Gastroesophageal sphincter (tissue), 4 donors: ENCODE results near the gene NUS1. TPM values are rescaled to one million over a fixed set of nuclear protein-coding genes. Genes with fewer than 3 reads are reported as not detected.
"Not testable (repeated sequence)": the region's sequence is repeated elsewhere in the genome, so short reads cannot be mapped to it uniquely, and the experiment has no call there.

ENCODE experiments used
- ATAC-seq: fragments of 150-250 bp; one replicate; pipeline ENCODE4 v1.9.1; 2016; ENCODE audit warnings: mild to moderate bottlenecking, moderate library complexity
- H3K27ac ChIP-seq, 4 donors: fragments of 200-600 bp; sonication (generic) in 3 of 4; 1 replicate in 3 of 4; 2 replicates in 1 of 4; pipeline ENCODE4 v1.5.1; 2016 to 2019
- H3K27me3 ChIP-seq: fragments of 200-600 bp; sonication (generic); one replicate; pipeline ENCODE4 v1.5.1; 2019
- H3K36me3 ChIP-seq, 2 donors: fragments of 200-600 bp; sonication (generic); one replicate each; pipeline ENCODE4 v1.5.1; 2019; ENCODE audit warnings: control low read depth in 1 of 2
- H3K4me1 ChIP-seq, 3 donors: fragments of 200-600 bp; sonication (generic); 1 replicate in 2 of 3; 2 replicates in 1 of 3; pipeline ENCODE4 v1.5.1; 2016 to 2019; ENCODE audit warnings: control low read depth in 2 of 3
- H3K4me3 ChIP-seq, 2 donors: fragments of 200-600 bp; sonication (generic); one replicate each; pipeline ENCODE4 v1.5.1; 2019; ENCODE audit warnings: mild to moderate bottlenecking in 1 of 2, moderate library complexity in 1 of 2
- H3K9me3 ChIP-seq, 3 donors: fragments of 200-600 bp; sonication (generic); one replicate each; pipeline ENCODE4 v1.5.1; 2017 to 2019; ENCODE audit warnings: control low read depth in 2 of 3
- CTCF ChIP-seq, 4 experiments: fragments of 200-600 bp in 2 of 4; fragments of 450-650 bp in 2 of 4; sonication (generic) in 1 of 4; IDR thresholded peaks; one replicate each; pipeline ENCODE4 v1.5.1; 2017 to 2019; ENCODE audit warnings: antibody characterized with exemption in 4 of 4, mild to moderate bottlenecking in 2 of 4, moderate library complexity in 2 of 4
- EP300 ChIP-seq: sonication (generic); formaldehyde crosslinking; IDR thresholded peaks from one replicate; pipeline ENCODE4 v1.6.1; 2017; ENCODE audit warnings: antibody characterized with exemption, mild to moderate bottlenecking
- POLR2A ChIP-seq, 2 donors: fragments of 450-650 bp; IDR thresholded peaks; one replicate each; pipeline ENCODE4 v1.6.1; 2017; ENCODE audit warnings: antibody characterized with exemption in 2 of 2, mild to moderate bottlenecking in 2 of 2, moderate library complexity in 1 of 2
- POLR2AphosphoS5 ChIP-seq: sonication (generic); formaldehyde crosslinking; IDR thresholded peaks from one replicate; pipeline ENCODE4 v1.6.1; 2017; ENCODE audit warnings: antibody characterized with exemption
- WGBS, 2 donors: methylation state at CpG; one replicate each; pipeline ENCODE4 v1.1.5; 2018; ENCODE audit warnings: low coverage in 1 of 2; 5-methylcytosine and 5-hydroxymethylcytosine counted together
- total RNA-seq, 4 donors: library from RNA; depleted of rRNA; stranded (reverse); fragments of >200 nt; gene quantifications; one replicate each; pipeline ENCODE4 v1.1.0, GENCODE V29; 2016

Gene NUS1
- total RNA-seq, 4 donors from 2014 or later = 19.6 to 31.0 (median 24.1) TPM

GRCh38 chr6:117674503-117674902 is 766 bp upstream of the NUS1 start:
- TF ChIP-seq POLR2A (IDR thresholded peaks at IDR 0.05) (no peak), EP300 (no peak), CTCF (IDR thresholded peaks at IDR 0.05) (no peak), POLR2AphosphoS5 (no peak)
- Histone ChIP-seq H3K9me3 (no peaks in the 10 kb centered on the region), H3K4me3 (peak overlapping the region; percentile 57 to 67), H3K4me1 (peaks cover 7 to 43% (median 22%) of the 10 kb centered on the region in 3 donors), H3K36me3 (no peaks in the 10 kb centered on the region), H3K27me3 (no peaks in the 10 kb centered on the region), H3K27ac (peak overlapping the region in 2 of 4 donors; percentile 82 to 89)
- WGBS, 2 donors = 55 to 71% methylated on average over 7 to 10 of the region's 10 CpGs
- ATAC-seq = no peak

- not testable (repeated sequence) for H3K9me3 ChIP-seq, H3K36me3 ChIP-seq, H3K27me3 ChIP-seq
- Histone ChIP-seq H3K27ac (peak overlapping the region; percentile 55 to 89 (median 82)), H3K4me3 (peak overlapping the region; percentile 57 to 67), H3K4me1 (peaks cover 7 to 55% (median 22%) of the 10 kb centered on the region in 3 donors)
- 0% methylated on average over 12 of the region's 62 CpGs; no CpG with 5 or more reads in 1 of the 2 donors for WGBS, 2 donors
- peak; percentile 68 for ATAC-seq
Observed at GRCh38 chr6:117675658-117676301, 511 bp downstream of the NUS1 start.

GRCh38 chr6:117676577-117677218 is 1.4 kb downstream of the NUS1 start:
- H3K27me3 ChIP-seq = no peaks in the 10 kb centered on the region
- 67 to 72% methylated on average over 6 of the region's 6 CpGs for WGBS, 2 donors
- TF ChIP-seq CTCF (IDR thresholded peaks at IDR 0.05) (no peak), POLR2AphosphoS5 (no peak), EP300 (no peak)
- no peak for ATAC-seq
- peak overlapping the region in 2 of 4 donors; percentile 82 to 89 for H3K27ac ChIP-seq
- H3K36me3 ChIP-seq = no peaks in the 10 kb centered on the region
- H3K4me3 ChIP-seq = peak overlapping the region; percentile 57 to 67
- no peaks in the 10 kb centered on the region for H3K9me3 ChIP-seq
- H3K4me1 ChIP-seq = peaks cover 7 to 65% (median 22%) of the 10 kb centered on the region in 3 donors

GRCh38 chr6:117677553-117678141 is 2.4 kb downstream of the NUS1 start:
- WGBS, 2 donors = 49 to 65% methylated on average over 4 to 5 of the region's 5 CpGs
- H3K9me3 ChIP-seq = no peaks in the 10 kb centered on the region
- H3K4me3 ChIP-seq = no peak overlapping the region
- peaks cover 7 to 72% (median 22%) of the 10 kb centered on the region in 3 donors for H3K4me1 ChIP-seq
- no peaks in the 10 kb centered on the region for H3K27me3 ChIP-seq
- no peak for ATAC-seq
- no peak for TF ChIP-seq CTCF (IDR thresholded peaks at IDR 0.05)
- TF ChIP-seq POLR2A (IDR thresholded peaks at IDR 0.05) = no peak
- TF ChIP-seq EP300 = no peak
- H3K36me3 ChIP-seq = no peaks in the 10 kb centered on the region
- H3K27ac ChIP-seq = no peak overlapping the region

GRCh38 chr6:117681162-117681741 is 6.0 kb downstream of the NUS1 start:
- Histone ChIP-seq H3K9me3 (no peaks in the 10 kb centered on the region), H3K36me3 (no peaks in the 10 kb centered on the region), H3K27ac (no peak overlapping the region), H3K27me3 (no peaks in the 10 kb centered on the region), H3K4me3 (no peak overlapping the region), H3K4me1 (peaks cover 7 to 69% (median 19%) of the 10 kb centered on the region in 3 donors)
- whole genome bisulfite sequencing, 2 donors = 32 to 57% methylated on average over 3 of the region's 3 CpGs
- TF ChIP-seq POLR2A (IDR thresholded peaks at IDR 0.05) (no peak), EP300 (no peak), CTCF (IDR thresholded peaks at IDR 0.05) (no peak), POLR2AphosphoS5 (no peak)
- no peak for ATAC-seq
